Measurements from ENCODE around the gene COLEC12.

The COLEC12 gene

GRCh38 chr18:505483-506122 lies 5.1 kb upstream of the COLEC12 start:
- DNase-seq = no peak

DNA sequence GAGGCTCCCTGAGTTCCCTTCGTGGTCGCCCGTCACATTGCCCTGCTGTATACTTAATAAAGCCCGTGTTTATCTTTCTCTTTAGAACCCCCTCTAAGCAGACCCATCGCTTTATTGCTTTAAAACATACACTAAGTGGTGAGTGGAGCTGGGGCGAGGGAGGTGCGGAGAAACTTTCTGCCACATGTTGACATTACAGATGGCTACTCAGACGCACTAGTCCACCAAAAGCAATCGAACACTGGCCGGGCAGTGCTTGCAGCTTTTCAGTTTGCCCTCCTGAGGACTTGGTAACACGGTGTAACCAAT lies 859 bp upstream of the COLEC12 start:
- no peak for DNase-seq

DNA sequence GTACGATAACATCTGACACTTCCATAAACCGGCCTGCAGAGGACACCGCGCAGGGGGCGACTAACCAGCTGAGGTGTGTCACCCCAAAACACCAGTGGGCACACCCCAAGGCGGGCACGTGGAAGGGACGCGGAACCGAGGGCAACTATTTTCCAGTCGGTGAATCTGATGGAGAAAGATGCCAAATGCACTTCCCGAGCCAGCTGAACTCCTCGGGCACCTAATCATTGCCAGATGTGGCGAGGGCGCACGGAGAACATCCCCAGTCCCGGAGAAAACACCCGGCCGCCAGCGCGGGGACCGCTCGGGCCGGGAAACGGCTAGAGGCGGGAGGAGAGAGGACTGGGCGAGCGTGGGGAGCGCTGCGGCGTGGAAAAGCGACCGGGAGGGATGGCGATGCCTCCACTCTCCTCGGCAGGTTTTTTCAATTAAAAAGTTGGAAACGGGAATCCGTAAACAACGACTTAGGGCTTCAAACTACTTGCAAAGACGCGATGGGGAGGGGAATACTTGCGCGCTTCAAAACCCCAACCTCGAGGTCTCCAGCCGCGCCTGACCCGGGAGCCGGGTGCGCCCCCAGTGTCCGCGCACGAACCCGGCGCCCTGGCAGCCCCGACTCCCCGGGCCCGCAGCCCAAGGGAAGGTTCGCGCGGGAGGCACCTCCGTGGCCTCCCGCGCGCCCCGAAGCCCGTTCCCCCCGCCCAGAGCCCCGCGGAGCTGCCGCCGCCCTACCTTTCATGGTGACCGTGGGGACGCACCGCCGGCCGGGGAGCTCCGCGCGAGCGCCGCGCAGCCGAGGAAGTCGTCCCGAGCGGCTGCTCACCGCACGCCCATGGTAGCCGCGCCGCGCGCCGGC lies 497 bp downstream of the COLEC12 start:
- no peak for DNase-seq

GRCh38 chr18:498931-499775 lies 1.3 kb downstream of the COLEC12 start:
- no peak for DNase-seq

GRCh38 chr18:497688-498087 lies 2.8 kb downstream of the COLEC12 start:
- no peak for DNase-seq

- no peak for DNase-seq
Observed at GRCh38 chr18:495452-495851, 5.0 kb downstream of the COLEC12 start.

- DNase-seq = no peak
Observed at GRCh38 chr18:495017-495416, 5.5 kb downstream of the COLEC12 start.

DNA sequence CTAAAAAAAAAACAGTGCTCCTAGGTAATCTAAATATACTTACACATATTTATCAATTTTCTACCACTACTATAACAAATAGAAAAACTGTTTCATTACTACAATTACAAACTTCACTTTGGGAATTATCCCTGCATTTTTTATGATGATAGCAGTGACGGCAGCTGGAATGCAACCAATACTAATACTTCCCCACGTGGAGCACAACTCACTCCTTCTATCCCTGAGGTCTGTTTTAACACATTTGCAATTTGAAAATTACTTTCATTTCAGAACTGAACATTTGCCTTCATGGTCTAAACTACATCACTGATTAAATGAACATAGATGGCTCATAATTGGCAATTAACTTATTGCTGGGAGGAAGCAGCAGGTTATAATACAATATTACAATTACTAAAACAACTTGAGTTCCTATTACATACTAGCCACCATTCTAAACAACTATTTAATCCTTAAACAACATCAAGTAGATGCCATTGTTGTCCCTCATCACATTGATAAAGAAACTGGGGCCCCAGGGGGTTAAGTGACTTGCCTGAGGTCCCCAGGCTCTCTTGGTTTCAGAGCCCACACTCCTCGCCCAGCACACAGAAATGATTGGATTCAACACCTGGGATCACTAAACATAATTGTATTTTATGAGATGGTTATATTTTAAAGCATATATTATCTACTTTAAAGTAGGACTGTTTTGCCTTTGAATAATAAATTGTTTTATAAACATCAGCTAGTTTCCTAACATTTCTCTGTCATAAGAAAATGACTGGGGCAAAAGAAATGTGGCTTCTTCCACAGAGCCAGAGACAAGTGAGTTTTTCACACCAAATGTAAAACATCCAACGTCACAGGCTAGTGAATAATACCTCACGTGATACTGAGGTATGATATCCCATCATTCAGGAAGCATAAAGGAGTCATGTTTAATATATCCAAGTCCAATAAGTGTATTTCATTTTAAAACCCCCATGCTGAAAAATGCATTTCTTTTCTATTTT lies 6.2 kb downstream of the COLEC12 start:
- no peak for DNase-seq

DNA sequence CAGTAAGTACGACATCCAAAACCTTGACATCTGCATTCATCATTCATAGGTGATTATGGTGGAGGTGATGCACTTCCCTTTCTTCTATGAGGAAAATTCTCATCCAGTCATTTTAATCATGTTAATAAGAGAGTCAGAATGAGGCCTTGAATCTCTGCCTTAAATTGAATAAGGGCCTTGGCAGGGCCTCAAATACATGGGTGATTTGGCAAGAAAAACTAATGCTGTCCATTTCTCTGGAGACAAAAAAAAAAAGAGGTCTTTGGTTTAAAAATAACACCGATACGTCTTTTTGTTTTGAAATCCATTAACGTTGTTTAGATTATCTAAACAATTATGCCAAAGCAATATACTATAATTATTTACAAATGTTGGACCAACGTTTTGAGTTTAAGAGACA lies 8.1 kb downstream of the COLEC12 start:
- no peak for DNase-seq

DNA sequence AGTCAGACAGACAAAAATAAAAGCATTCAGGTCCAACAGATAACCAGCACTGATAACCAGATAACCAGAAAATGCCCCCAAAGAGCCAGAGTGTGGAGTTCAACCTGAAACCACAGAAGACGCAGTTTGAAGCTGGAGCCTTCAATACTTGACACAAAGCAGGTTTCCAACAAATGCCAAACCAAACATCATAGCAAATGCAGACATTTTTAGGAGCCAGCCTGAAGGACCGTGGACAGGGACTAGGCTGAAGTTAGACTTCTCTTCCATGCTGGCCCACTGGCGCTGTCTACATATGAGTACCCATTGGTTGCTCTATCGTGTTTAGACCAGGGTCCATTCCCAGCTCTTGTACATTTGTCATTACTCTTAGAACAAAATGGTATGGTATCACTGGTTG lies 9.9 kb downstream of the COLEC12 start:
- no peak for DNase-seq

DNA sequence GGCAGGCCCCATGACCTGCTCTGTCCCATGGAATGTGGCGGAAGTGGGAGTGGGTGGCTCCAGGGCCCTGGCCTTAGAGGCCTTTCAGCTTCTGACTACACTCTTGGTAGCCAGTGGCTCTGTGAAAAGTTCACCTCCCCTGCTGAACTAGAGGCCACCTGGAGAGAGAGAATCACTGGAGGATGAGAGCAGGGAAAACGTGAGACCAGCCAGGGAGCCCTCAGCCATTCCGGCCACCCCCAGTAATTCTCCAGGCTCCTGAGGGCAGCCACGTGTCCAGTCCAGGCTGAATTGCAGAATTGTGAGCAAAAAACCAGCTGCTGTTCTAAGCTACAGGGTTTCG lies 10.5 kb downstream of the COLEC12 start:
- no peak for DNase-seq

- DNase-seq = no peak
Observed at GRCh38 chr18:489244-490023, 11.1 kb downstream of the COLEC12 start.

- DNase-seq = no peak
Observed at GRCh38 chr18:486929-487740, 13.4 kb downstream of the COLEC12 start.

DNA sequence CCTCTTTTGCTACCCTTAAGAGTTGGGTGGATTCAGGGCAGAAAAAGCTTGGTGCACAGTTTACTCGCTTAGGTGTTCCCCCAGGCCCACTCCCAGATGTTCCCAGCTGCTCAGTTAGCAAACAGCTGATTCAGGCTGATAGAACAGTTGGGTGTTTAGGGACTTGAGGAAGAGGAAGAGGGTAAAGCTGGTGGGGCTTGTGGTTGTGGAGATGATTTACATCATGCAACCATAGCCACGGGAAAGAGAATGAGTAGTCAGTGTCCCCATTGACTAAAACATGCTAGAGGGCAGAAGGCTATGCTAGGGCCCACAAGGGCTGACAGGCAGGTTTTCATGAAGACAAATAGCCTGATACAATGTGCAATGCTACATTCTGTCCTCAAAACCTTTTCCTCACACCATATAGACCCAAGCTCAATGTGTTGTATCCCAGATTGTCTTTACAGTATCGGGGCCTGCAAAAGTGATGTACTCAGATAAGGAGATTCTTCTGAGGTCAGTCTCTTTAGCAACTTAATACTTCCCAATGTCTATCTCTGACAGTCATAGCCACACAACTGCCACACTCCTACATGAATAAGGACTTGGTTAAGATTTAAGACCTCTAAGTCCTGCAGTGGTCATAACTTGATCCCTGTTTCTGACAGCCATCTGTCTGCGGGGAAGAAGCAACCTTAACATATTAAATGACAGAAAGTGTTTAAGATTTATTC lies 15.6 kb downstream of the COLEC12 start:
- DNase-seq = no peak

DNA sequence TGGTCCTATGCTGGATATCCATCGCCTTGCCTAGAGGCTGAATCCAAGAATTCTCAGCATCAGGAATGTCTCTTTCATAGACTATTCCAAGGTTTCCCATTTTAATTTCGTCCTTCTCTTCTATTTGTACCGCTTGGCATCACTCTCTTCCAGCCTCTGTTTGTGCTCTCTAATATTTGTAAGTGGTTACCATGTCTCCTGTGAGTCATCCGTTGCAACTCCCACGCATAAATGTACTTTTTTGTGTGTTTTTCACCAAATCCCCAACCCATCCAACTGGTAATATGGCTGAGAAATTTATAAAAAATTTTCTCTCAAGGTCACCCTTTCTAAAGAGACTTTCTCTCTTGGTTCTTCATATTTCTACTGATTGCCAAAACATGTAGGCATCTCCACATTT lies 21.8 kb downstream of the COLEC12 start:
- no peak for DNase-seq

- DNase-seq = no peak
Observed at GRCh38 chr18:477565-477964, 22.9 kb downstream of the COLEC12 start.

DNA sequence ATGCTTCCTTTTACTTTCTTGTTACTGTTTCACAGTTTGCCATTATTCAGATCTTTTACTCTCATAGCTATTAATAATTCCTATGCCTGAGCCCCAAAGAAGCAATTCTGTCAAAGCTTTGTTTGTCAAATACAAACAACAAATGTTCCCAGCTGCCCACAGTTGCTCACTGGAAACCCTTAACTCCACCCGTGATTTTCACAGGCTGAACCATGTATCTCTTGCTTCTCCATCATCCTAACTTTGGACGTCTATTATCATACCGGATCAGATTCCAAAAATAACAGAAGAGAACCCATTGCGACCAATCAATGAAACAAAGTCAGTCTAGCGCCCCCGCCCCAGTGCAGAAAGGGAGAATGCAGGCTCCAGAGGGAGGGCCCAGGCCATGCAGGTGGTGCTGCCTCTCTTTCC lies 24.2 kb downstream of the COLEC12 start:
- no peak for DNase-seq

DNA sequence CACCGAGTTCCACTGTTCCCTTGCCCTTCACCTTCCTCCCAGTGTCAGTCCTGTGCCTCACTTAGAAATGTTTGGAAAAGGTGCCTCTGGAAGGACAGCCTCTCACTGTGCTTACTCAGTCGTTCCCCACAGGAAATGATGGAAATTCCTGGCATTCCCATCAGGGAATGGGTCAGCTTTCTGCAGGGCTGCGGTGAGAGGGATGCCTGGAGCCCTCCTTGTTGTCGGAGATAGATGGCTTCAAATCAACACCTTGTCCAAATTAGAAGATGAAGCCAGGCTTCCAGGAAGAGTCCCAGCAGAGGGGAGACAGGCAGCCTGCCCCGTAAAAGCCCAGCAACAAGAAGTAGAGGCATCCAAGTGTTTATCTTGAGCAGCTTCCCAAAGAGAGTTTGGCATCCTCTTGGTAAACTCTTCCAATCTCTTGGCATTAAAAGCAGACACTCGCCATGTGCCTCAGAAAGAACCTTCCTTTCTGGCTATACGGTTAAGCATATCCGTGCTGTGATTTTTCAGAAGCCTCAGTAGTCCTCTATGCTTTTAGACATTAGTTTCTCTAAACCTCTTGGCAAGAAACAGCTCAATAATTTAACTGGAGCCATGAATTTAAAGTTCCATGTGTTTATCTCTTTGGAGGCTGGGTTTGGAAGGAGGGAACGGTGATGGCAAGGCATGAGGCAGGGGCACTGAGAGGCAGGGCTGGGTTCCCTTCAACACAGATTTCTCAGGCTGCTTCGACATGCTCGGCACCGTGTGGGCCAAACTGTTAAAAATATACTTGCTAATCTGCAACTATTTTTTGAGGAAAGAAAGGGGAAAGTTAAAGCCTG lies 25.1 kb downstream of the COLEC12 start:
- no peak for DNase-seq

DNA sequence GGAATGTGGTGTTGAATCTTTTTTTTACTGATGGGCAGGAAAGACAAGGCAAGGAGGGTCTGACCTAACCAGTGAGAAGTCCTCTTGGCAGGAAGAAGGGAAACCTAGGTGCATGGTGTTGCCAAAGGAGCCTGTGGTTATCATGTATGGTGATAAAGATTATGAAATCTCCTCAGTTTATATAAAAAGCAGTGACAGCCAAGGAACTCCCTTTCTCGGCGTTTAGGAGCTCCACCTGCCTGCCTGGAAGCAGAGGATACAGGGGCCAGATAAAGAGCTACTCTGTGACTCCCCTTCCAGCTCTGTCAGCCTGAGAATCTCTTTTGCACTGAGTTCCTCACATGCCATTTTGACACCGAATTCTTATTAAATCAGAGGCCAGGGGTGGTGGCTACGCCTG lies 26.1 kb downstream of the COLEC12 start:
- no peak for DNase-seq
